GM18526 (cell line): ENCODE data around the gene MEG3.

Experiments
- POLR2A ChIP-seq: IDR thresholded peaks from 3 replicates; pipeline ENCODE4 v1.6.1; 2011; ENCODE audit not compliant: insufficient read length; ENCODE audit errors: extremely low read depth

Gene MEG3

DNA sequence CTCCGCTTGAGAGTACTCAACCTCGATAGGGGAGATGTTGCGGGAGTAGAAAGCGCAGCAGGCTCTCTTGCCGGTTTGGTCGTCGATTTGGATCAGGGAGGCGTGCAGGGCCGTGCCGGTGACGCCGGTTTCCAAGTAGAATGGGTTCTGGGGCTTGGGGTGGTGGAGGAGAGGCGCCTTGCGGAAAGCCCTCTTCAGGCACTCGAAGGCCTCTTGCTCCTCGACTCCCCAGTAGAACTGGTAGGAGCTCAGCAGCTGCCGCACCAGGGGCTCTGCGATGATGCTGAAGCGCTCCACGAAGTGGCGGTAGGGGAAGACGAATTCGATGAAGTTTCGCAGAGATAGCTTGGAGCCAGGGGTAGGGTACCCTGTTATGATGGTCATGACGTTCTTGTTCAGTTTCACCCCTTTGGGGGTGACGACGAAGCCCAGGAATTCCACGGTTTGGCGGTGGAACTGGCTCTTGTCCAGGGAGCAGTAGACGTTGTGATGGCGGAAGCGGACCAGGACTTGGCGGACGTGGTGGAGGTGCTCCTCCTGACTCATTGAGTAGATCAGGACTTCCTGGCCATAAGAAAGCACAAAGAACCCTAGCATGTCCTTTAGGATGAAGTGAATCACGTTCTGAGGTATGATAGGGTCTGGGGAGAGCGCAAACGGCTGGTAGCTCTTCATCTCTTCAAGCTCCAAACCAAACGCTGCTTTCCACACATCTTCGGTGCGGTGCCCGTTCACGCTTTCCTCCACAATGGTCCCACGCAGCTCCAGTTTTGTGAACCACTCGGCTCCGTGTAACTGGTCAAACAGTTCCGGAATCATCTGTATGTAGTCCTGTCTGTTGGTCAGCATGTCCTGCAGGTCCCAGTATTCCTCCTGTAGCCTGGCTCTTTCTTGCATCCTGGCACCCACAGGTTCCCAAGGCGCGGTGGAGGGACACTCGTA, 56.4 kb downstream of the MEG3 start:
- TF ChIP-seq POLR2A: no peak

DNA sequence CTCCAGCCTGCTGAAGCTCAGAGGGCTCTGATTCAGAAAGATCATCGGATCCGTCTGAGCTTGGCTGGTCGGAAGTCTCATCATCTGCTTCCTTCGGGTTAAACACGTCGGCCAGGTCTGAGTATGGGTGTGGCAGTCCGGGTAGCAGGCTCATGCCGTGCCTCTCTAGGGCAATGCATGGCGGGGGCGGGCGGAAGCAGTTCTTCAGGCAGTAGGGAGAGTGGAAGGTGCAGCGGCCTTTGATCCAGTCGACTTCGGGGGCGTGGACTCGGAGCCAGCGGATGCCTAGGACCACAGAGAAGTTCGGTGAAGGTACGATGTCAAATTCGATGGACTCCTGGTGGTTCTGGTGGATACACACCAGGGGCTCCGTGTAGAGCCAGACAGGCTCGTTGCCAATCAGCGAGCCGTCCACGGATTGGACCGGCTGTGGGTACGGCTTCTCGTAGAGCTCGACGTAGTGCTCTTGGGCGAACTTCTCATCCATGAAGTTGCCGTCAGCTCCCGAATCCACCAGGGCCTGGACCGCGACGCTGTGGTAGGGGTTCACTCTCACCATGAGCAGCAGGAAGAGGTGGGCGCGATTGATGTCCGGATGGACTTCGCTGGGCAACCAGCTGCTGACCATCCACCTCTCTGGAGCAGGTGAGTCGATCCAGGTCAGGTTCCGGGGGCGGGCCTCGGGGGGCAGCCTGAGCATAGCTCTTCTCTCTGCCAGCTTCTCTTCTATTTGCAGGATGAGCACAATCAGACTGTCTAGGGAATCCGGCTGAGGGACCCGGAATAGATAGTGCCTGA, 57.3 kb downstream of the MEG3 start:
- TF ChIP-seq POLR2A: no peak

DNA sequence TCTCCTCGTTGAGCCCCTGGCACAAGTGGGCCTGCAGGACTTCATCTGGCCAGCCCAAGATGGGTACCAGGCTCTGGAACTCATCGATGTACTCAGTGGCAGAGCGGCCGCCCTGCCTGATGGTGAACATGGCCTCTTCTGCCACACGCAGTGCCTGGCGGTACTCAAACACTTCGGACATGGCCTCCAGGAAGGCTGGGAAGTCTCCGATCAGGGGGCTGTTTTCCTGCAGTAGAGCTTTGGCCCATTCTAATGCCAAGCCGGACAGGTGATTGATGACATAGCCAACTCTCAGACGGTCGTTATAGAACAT, 57.8 kb downstream of the MEG3 start:
- TF ChIP-seq POLR2A: no peak

DNA sequence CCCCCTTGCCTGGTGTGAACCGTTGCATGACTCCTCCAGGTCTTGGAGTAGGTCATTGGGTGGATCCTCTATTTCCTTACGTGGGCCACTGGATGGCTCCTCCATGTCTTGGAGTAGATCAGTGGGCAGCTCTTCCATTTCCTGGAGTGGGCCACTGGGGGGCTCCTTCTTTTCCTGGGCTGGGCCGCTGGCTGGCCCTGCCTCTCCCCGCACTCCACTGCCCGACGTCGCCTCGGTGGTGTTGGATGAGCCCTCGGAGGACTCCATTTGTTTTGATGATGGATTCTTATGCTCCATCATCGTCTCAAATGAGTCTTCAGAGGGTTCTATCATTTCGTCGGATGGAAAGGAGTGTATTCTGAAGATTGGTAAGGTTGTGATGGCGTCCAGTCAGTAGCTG, 58.5 kb downstream of the MEG3 start:
- no peak for TF ChIP-seq POLR2A

DNA sequence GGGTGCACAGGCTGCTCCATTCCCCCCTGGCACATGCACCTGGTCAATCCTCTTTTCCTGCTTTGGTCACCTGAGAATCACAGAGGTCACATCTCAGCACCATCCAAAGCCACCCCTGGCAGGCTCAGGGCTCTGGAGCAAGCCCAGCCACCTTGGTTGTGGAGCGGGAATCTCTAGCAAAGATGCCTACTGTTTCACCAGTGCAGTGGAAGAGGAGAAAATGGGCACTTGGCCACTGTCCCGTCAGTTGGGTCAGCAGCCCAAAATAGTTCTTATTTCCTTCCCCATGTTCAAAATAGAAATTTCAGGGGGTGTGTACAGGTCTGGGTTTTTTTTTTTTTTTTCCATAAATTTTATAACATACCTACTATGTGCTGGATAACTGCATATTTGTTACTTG, 59.3 kb downstream of the MEG3 start:
- TF ChIP-seq POLR2A: no peak

DNA sequence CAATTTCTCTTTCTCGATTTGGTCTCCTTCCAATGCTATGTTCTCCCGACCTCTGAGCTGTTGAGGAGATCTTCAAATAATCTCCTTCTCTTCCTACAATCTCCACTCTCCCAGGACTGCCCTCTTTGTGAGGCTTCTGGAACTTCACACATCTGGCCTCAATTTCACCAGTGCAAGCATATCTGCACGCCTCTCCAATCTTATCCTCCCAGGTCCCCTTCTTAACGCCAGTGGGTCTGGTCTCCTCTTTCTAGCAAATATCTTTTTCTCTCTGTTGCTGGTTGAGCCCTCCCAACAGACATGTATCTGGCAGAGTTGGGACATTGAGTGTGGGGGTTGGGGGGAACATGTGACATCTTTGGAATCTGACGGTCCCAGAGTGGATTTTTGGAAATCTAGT, 59.7 kb downstream of the MEG3 start:
- no peak for TF ChIP-seq POLR2A

DNA sequence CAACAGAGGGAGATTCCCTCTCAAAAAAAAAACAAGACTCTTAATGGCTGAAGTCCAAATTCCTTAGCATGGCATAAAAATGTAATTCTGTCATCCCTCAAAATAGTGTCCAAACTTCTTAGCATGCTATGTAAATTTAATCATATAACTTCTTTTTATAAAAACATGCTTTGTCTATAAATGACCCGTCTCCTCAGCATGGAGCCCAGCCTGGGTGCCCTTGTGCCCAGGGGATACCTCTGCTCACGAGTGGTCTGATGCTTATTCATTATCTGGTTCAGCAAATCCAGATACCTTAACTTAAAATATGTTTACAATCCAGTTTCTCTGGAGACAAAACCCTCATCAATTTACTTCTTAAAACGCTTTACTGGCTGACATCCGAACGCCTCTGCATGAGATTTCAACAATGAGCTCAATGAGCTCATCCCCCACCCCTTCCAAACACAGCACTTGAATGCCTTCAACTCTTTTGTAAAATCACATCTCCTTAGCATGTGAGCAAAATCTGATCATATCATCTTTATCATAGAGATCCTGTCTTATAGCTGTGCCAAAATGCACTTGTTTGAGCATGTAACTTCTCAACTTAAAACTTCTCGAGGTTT, 61.9 kb downstream of the MEG3 start:
- no peak for TF ChIP-seq POLR2A

DNA sequence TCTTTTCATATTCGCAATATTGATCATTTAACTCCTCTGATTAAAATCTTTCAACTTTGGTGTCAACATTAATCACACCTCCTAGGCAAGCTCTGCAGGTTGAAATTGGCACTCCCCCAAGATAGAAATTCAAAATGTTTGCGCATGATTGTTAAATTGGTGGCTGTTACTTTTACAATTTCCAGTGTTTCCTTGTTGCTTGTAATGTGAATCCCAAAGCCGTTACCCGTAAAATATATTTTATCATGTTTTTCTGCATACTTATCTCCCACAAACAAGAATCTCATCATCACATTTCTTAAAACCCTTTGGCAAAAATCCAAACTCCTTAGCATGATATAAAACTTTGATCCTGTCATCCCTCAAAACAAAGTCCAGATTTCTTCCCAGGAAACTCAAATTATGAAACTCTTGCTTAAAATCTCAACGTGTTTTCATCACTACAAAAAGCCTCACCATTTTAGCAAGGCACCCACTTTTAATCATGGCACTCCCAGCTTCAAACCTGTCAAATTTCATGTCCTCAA, 62.9 kb downstream of the MEG3 start:
- no peak for TF ChIP-seq POLR2A

DNA sequence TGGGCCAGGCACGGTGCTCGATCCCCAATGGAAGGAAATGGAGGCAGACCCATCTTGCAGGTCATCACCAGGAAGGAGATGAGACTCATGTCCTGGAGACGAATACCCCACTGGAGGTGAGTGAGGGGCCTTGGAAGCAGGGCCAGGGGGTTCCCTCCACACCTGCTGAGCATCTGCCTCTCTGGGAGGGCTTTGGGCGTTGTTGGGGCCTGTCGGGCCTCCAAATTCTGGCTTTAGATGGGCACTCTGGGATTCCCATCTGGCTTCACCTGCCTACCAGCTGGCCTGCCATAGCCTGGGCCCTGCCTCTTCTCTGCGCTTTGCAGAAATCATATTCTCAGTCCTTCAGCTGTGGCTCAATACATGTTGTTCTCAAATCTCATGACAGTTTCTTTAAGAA, 63.7 kb downstream of the MEG3 start:
- TF ChIP-seq POLR2A: no peak

DNA sequence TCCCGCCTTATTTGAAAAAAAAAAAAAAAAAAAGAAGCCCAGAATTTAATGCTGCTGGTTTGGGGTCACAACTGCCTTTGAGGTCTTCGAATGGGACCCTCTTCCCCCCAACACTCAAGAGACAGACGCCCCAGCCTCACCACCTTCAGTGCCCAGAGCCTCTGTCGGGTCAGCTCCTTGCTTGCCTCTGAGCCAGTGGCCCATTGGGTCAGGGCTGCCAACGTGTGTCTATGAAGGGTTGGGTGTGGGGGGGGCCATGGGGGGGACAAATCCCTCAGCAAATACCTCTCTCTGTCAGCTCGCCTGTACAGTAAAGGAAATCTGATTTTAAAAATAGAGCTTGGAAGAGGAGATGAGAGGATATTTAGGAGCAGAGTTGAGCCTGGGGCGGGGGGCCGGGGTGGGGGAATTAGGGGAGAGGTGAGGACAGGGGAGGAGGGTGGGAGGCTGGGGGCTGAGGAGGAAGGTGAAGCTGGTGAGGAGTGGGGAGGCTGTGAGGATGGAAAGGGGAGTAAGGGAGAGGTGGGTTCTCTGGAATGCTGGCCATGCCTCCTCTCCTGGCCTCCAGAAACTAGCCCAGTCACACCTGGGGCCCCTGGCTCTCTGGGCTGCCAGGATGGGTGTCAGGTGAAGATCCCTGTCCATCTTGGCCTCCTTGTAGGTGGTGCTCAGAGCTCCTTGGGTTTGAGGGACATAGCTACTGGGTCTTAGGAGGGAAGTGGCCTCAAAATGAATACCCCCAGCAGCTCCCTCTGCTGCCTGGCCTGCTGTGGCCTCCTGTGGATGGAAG, 64.3 kb downstream of the MEG3 start:
- no peak for TF ChIP-seq POLR2A

DNA sequence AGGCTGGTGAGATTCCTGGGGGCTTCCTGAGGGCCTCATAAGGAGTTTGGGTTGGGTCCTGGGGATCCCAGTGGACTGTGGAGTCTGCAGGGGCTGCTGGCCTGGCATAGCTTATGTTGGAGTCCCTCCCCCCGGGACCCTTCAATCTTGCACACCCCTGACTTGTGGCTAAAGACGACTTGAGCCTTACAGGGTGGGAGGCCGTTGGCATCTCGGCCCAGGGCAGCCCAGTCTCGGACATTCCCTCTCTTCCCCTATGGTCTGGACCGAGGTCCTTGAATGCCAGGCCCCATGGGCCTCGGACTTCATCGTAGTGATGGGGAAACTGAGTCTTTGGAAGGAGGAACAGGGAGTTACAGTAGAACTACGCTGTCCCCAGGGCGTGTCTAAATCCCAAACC, 65.1 kb downstream of the MEG3 start:
- no peak for TF ChIP-seq POLR2A

DNA sequence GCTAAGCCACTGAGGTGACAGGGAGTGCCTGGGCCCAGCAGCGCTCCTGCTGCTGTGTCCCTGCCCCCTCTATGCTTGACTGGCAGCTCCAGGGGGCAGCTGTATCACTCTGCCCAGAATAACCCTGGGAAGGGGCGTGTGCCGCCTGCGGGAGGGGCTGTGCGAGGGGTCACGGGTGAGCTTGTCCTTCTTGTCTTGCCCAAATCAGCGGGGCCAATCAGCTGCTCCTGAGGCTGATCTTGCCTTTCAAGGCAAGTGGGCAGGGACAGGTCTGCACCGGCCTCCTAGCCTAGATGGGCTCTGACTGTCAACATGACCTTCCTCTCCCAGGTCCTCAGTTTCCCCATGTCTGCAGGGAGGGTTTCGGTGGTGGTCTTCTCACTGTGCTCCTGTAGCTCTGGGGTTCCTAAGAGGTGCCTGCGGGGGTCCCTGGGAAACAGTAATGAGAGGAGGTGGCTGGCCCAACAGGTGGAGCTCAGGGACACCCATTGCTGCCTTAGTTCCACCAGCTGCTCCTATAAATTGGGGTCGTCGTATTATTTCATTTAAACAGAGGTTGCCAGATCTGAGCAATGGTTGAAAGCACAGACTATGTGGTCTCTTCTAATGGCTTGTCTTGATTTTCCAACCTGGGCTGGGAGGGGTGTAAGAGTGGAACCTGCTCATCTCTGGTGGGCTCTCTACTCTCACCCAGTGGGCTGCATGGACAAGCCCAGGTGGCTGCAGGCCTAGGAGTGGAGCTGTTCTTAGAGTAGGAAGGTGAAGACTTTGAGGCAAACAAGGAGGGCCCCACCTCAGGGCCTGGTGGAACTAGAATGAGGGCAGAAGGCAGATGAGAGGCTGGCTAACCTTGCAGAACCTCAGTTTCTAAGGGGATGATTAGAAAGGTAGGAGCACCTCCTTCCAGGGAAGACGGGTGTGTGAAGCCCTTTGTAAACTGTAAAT, 65.9 kb downstream of the MEG3 start:
- no peak for TF ChIP-seq POLR2A

DNA sequence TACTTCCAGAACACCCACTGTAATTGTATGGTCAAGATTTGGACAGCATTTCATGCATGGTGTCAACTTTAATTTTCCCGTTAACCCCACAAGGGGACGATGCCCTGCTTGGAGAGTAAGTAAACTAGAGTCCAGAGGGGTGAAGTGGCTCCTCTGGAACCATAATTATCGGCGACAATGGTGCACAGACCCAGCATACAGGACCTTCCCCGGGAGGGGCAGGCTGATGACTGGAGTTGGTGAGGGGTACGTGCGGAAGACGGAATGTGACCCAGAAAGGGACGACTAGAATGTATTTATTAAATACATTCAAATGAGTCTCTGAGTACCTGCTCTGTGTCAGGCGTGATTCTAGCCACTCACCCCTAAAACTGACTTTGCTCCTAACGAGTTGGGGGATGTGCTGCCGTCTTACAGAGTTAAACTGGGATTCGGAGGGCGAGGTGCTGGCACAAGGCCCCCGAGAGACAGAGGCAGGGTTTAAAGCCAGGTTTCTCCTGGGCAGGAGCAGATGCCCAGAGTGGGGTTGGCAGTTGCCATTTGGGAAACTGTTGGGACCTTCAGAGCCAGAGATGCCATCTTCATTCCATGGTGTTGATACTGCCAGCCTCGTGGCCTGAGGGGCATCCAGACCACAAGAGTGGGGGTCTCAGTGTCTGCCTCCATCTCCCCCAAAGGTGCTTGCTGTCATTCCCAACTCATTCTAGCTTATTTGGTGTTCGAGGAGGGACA, 66.7 kb downstream of the MEG3 start:
- TF ChIP-seq POLR2A: no peak
